Loucy (cell line): Measurements from ENCODE around the gene UTP4.

ENCODE experiments used
- H2AFZ ChIP-seq: fragments of 200-600 bp; sonication (generic); 2 replicates; pipeline ENCODE4 v1.6.0; 2016; ENCODE audit warnings: antibody characterized with exemption, mild to moderate bottlenecking, low read length, moderate library complexity
- H3F3A ChIP-seq: fragments of 200-600 bp; 2 replicates; pipeline ENCODE4 v1.6.0; 2016; ENCODE audit warnings: antibody characterized with exemption, low read depth, mild to moderate bottlenecking
- H3K27me3 ChIP-seq: fragments of 200-600 bp; sonication (generic); 2 replicates; pipeline ENCODE4 v1.6.1; 2014; ENCODE audit warnings: low read length, mild to moderate bottlenecking; ENCODE audit not compliant: insufficient read depth, poor library complexity, severe bottlenecking
- H3K36me3 ChIP-seq: fragments of 200-600 bp; sonication (generic); 2 replicates; pipeline ENCODE4 v1.6.1; 2016; ENCODE audit warnings: low read length; ENCODE audit not compliant: insufficient read depth
- H3K4me1 ChIP-seq: fragments of 200-600 bp; sonication (generic); 2 replicates; pipeline ENCODE4 v1.5.1; 2014; ENCODE audit warnings: low read length, mild to moderate bottlenecking; ENCODE audit not compliant: insufficient read depth, poor library complexity, severe bottlenecking
- H3K4me2 ChIP-seq: fragments of 200-600 bp; sonication (generic); 2 replicates; pipeline ENCODE4 v1.6.0; 2014; ENCODE audit warnings: antibody characterized with exemption, low read length, low read depth, mild to moderate bottlenecking; ENCODE audit not compliant: poor library complexity, severe bottlenecking
- H3K4me3 ChIP-seq: fragments of 200-600 bp; sonication (generic); 2 replicates; pipeline ENCODE4 v1.5.1; 2014; ENCODE audit warnings: low read length, mild to moderate bottlenecking, mixed read lengths; ENCODE audit not compliant: poor library complexity, severe bottlenecking
- H3K79me2 ChIP-seq: fragments of 200-600 bp; sonication (generic); 2 replicates; pipeline ENCODE4 v1.6.1; 2014; ENCODE audit warnings: low read length; ENCODE audit not compliant: insufficient read depth
- H3K9ac ChIP-seq: fragments of 200-600 bp; sonication (generic); 2 replicates; pipeline ENCODE4 v1.6.0; 2014; ENCODE audit warnings: mild to moderate bottlenecking, low read depth, low read length, moderate library complexity; ENCODE audit not compliant: poor library complexity, severe bottlenecking
- H3K9me2 ChIP-seq: fragments of 200-600 bp; sonication (generic); replicated peaks from 2 replicates; pipeline ENCODE4 v1.6.1; 2016; ENCODE audit warnings: low read depth, low read length, mixed read lengths
- H3K9me3 ChIP-seq: fragments of 200-600 bp; sonication (generic); 2 replicates; pipeline ENCODE4 v1.6.1; 2014; ENCODE audit warnings: mild to moderate bottlenecking, antibody characterized with exemption, low read length, low read depth; ENCODE audit not compliant: insufficient read depth
- H4K20me1 ChIP-seq: fragments of 200-600 bp; sonication (generic); 2 replicates; pipeline ENCODE4 v1.6.0; 2014; ENCODE audit warnings: antibody characterized with exemption, low read length, mild to moderate bottlenecking; ENCODE audit not compliant: insufficient read depth, poor library complexity, severe bottlenecking
- EZH2phosphoT487 ChIP-seq: fragments of 200-600 bp; IDR thresholded peaks from 2 replicates; pipeline ENCODE4 v1.6.1; 2018; ENCODE audit warnings: antibody characterized with exemption, mild to moderate bottlenecking, moderate library complexity, borderline replicate concordance
- TF ChIP-seq, protein P1 (sequence below): fragments of 200-600 bp; sonication (generic); conservative IDR thresholded peaks from 2 replicates; pipeline ENCODE4 v1.5.1; 2014; ENCODE audit warnings: mild to moderate bottlenecking, antibody characterized with exemption, low read length

UTP4 gene

DNA sequence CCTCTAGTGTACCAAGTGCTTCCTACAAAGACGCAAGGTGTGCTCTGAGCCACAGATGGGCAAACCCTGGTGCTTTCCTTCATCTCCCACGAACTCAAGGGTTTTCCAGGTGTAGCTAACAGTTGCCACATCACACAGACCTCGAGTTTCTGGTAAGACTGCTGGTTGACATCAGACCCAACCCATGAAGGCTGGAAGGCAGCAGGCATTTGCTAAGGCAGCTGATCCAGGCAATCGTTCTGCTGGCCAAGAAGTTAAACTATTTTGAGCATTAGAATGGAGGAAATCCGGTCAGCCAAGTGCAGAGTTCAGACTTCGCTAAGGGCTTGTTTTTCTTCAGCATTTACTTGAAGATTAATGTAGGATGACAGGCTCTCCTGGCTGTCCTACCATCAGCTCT lies 15.5 kb upstream of the UTP4 start:
- no peaks in the 10 kb centered on the region for H3F3A ChIP-seq
- H3K27me3 ChIP-seq = no peaks in the 10 kb centered on the region
- no peak overlapping the region for H2AFZ ChIP-seq
- H3K9me3 ChIP-seq = no peaks in the 10 kb centered on the region
- no peak overlapping the region for H3K4me3 ChIP-seq
- H3K4me1 ChIP-seq = no peaks in the 10 kb centered on the region
- H3K36me3 ChIP-seq = peaks cover 44% of the 10 kb centered on the region; the same call in 1 of the 2 replicates
- H3K4me2 ChIP-seq = no peak overlapping the region
- H3K9ac ChIP-seq = no peak overlapping the region
- H3K79me2 ChIP-seq = no peaks in the 10 kb centered on the region
- no peaks in the 10 kb centered on the region for H4K20me1 ChIP-seq
- TF ChIP-seq, protein P1, sequence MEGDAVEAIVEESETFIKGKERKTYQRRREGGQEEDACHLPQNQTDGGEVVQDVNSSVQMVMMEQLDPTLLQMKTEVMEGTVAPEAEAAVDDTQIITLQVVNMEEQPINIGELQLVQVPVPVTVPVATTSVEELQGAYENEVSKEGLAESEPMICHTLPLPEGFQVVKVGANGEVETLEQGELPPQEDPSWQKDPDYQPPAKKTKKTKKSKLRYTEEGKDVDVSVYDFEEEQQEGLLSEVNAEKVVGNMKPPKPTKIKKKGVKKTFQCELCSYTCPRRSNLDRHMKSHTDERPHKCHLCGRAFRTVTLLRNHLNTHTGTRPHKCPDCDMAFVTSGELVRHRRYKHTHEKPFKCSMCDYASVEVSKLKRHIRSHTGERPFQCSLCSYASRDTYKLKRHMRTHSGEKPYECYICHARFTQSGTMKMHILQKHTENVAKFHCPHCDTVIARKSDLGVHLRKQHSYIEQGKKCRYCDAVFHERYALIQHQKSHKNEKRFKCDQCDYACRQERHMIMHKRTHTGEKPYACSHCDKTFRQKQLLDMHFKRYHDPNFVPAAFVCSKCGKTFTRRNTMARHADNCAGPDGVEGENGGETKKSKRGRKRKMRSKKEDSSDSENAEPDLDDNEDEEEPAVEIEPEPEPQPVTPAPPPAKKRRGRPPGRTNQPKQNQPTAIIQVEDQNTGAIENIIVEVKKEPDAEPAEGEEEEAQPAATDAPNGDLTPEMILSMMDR = no peak
- TF ChIP-seq EZH2phosphoT487 = no peak
- H3K9me2 ChIP-seq = no peaks in the 10 kb centered on the region

DNA sequence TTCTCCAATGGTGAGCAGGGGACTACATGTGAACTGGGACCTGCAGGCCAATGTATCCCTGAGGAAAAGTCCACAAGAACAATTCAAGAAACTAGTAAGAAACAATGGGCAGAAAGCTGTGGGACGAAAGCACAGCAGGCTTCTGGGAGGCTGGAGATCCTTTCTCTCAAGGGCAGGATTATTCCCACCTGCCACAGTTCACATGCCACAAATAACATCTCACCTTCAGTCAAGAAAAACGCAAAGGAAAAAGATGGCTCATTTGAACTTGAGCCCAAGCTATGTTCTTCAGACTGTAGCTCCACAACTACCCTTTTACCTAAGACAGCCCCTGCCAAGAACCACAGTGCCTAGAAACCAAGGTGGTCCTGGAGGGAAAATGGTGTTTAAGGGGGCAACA lies 14.0 kb upstream of the UTP4 start:
- no peak overlapping the region for H3K4me2 ChIP-seq
- H3K79me2 ChIP-seq = no peaks in the 10 kb centered on the region
- H3K9me2 ChIP-seq = no peaks in the 10 kb centered on the region
- no peak overlapping the region for H3K9ac ChIP-seq
- H3F3A ChIP-seq = no peaks in the 10 kb centered on the region
- no peak for TF ChIP-seq EZH2phosphoT487
- TF ChIP-seq, protein P1 = no peak
- no peaks in the 10 kb centered on the region for H3K9me3 ChIP-seq
- H2AFZ ChIP-seq = no peak overlapping the region
- H4K20me1 ChIP-seq = peaks cover 1% of the 10 kb centered on the region
- no peaks in the 10 kb centered on the region for H3K27me3 ChIP-seq
- no peaks in the 10 kb centered on the region for H3K4me1 ChIP-seq
- H3K36me3 ChIP-seq = peaks cover 44% of the 10 kb centered on the region; the same call in 1 of the 2 replicates
- H3K4me3 ChIP-seq = no peak overlapping the region

DNA sequence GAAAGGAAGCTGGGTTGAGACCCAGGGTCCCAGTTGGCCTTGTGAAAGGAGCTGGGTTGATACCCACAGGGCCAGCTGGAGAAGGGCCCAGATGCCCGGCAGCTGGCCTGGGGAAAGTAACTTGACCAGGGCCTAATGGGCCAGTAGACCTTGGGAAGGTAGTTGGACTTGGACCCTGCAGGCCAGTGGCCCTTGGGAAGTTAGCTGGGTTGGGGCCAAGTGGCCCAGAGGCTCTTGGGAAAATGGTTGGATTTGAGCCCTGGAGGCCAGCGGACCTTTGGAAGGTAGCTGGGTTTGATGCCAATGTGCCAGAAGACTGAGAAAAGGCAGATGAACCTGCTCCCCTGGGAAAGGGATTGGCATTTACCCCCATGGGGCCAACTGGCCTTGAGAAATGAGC lies 13.5 kb upstream of the UTP4 start:
- Histone ChIP-seq H3K36me3 (peaks cover 44% of the 10 kb centered on the region; the same call in 1 of the 2 replicates), H3K9me3 (no peaks in the 10 kb centered on the region), H3K4me2 (no peak overlapping the region), H3K4me3 (no peak overlapping the region), H2AFZ (no peak overlapping the region), H3F3A (no peaks in the 10 kb centered on the region), H3K79me2 (no peaks in the 10 kb centered on the region), H3K9ac (no peak overlapping the region), H3K27me3 (no peaks in the 10 kb centered on the region), H3K4me1 (no peaks in the 10 kb centered on the region), H4K20me1 (peaks cover 5% of the 10 kb centered on the region), H3K9me2 (no peaks in the 10 kb centered on the region)
- TF ChIP-seq, protein P1 = no peak
- TF ChIP-seq EZH2phosphoT487 = no peak
